Omental fat pad (tissue), 4 donors: ENCODE results near the gene SPAG6. TPM values are rescaled to one million over a fixed set of nuclear protein-coding genes. Genes with fewer than 3 reads are reported as not detected.

Source experiments
- ATAC-seq: fragments of 150-250 bp; one replicate; pipeline ENCODE4 v1.9.1; 2016; ENCODE audit warnings: mild to moderate bottlenecking, moderate library complexity; ENCODE audit not compliant: low FRiP score
- DNase-seq: peaks from one replicate; pipeline ENCODE4 v3.0.0-alpha.2; 2019; ENCODE audit warnings: low spot score
- CTCF ChIP-seq, 3 donors: fragments of 450-650 bp; IDR thresholded peaks; one replicate each; pipeline ENCODE4 v1.5.1; 2016 to 2017; ENCODE audit warnings: antibody characterized with exemption in 3 of 3, mild to moderate bottlenecking in 3 of 3, moderate library complexity in 2 of 3
- total RNA-seq, 4 donors: library from RNA; depleted of rRNA; stranded (reverse); fragments of >200 nt; gene quantifications; one replicate each; pipeline ENCODE4 v1.1.0, GENCODE V29; 2016

SPAG6 gene
- total RNA-seq, 4 donors from 2014 or later = not detected

GRCh38 chr10:22410394-22410793, 65.1 kb downstream of the SPAG6 start:
- ATAC-seq (no peak), DNase-seq (no peak)
- TF ChIP-seq CTCF (IDR thresholded peaks at IDR 0.05) = no peak

- no peak for TF ChIP-seq CTCF (IDR thresholded peaks at IDR 0.05)
- DNase-seq (no peak), ATAC-seq (no peak)
Observed at GRCh38 chr10:22410846-22411245, 65.5 kb downstream of the SPAG6 start.

- DNase-seq (no peak), ATAC-seq (no peak)
Observed at GRCh38 chr10:22414146-22414545, 68.8 kb downstream of the SPAG6 start.

GRCh38 chr10:22415072-22415471, 69.8 kb downstream of the SPAG6 start:
- TF ChIP-seq CTCF (IDR thresholded peaks at IDR 0.05) = no peak
- DNase-seq (no peak), ATAC-seq (no peak)

More at GRCh38 chr10:22414146-22414545, 68.8 kb downstream of the SPAG6 start:
- no peak for TF ChIP-seq CTCF (IDR thresholded peaks at IDR 0.05)

GRCh38 chr10:22417736-22418268, 72.5 kb downstream of the SPAG6 start:
- DNase-seq (no peak), ATAC-seq (no peak)
- TF ChIP-seq CTCF (IDR thresholded peaks at IDR 0.05) = no peak

GRCh38 chr10:22420787-22421517, 75.7 kb downstream of the SPAG6 start:
- TF ChIP-seq CTCF (IDR thresholded peaks at IDR 0.05) = no peak
- no peak for ATAC-seq
- no peak for DNase-seq

- no peak for TF ChIP-seq CTCF (IDR thresholded peaks at IDR 0.05)
- ATAC-seq = no peak
Observed at GRCh38 chr10:22426653-22427052, 81.4 kb downstream of the SPAG6 start.

More at GRCh38 chr10:22426653-22427052, 81.4 kb downstream of the SPAG6 start:
- no peak for DNase-seq
